GM19099 (cell line): ENCODE data around the gene DOK5.

ENCODE experiments used
- POLR2A ChIP-seq: IDR thresholded peaks from 3 replicates; pipeline ENCODE4 v1.6.1; 2011; ENCODE audit warnings: low read depth; ENCODE audit not compliant: insufficient read length; ENCODE audit errors: extremely low read depth

DOK5 gene

DNA sequence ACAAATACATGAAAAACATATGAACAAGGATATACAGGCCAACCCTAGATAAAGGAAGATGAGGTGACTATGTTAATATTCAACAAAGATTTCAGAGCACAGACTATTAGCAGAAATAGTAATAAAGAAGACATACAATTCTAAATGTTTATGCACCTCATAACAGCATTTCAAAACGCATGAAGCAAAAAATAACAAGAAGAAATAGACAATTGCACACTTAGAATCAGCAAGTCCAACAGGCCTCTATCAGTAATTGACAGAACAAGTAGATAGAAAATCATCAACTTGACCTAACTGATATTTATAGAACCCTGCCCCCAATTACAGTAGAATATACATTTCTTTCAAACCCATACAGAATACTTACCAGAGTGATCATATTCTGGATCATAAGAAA is 11.4 kb upstream of the DOK5 start:
- no peak for TF ChIP-seq POLR2A

DNA sequence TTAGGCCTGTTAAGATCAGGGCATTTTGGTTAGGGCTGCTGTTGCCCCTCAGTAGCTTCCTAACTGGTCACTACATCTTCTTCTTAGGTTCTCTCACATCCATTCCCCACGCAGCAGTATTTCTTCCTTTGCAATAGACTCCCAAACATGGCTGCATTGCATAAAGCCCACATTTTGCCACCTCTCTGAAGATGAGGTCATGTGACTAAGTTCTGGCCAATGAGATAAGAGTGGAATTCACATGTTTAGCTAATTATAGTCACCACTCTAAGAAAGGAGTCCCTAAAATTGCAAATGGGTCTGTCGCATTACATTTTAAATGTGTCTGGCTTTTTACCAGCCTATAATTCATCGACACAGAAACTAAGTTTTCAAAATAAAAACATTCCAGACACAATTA is 9.3 kb upstream of the DOK5 start:
- no peak for TF ChIP-seq POLR2A

- no peak for TF ChIP-seq POLR2A
These were observed 7.8 kb upstream of the DOK5 start for GRCh38 chr20:54467622-54468021.

- no peak for TF ChIP-seq POLR2A
These were observed 7.3 kb upstream of the DOK5 start for GRCh38 chr20:54468082-54468481.

- TF ChIP-seq POLR2A, result no peak
These were observed 6.1 kb upstream of the DOK5 start for GRCh38 chr20:54469293-54469692.

- no peak for TF ChIP-seq POLR2A
These were observed 5.4 kb upstream of the DOK5 start for GRCh38 chr20:54469952-54470351.

GRCh38 chr20:54470697-54471096 is 4.7 kb upstream of the DOK5 start:
- no peak for TF ChIP-seq POLR2A

GRCh38 chr20:54472607-54473006 is 2.8 kb upstream of the DOK5 start:
- TF ChIP-seq POLR2A, result no peak

- TF ChIP-seq POLR2A, result no peak
These were observed 2.1 kb upstream of the DOK5 start for GRCh38 chr20:54473340-54473739.

DNA sequence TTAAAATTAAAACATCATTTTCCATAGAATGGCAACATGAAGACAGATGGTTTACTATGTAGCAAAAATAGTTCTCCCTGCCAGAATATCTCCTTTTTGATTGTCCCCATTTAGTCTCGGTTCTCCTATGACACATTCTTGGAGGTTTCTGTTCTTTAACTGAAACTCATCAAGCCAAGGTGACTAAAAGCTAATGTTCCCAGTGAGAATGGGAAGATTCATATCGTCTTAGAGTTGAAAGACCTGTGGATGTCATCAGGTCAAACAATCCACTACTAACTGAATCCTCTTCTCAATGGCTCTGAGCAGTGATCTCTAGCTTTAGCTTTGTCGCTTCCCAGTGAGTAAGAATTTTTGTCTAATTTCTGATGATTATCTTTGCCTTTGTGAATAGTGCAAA is 1.3 kb upstream of the DOK5 start:
- no peak for TF ChIP-seq POLR2A

GRCh38 chr20:54474866-54475265 is 527 bp upstream of the DOK5 start:
- TF ChIP-seq POLR2A, result no peak

GRCh38 chr20:54476169-54477009 is 996 bp downstream of the DOK5 start:
- TF ChIP-seq POLR2A, result no peak

DNA sequence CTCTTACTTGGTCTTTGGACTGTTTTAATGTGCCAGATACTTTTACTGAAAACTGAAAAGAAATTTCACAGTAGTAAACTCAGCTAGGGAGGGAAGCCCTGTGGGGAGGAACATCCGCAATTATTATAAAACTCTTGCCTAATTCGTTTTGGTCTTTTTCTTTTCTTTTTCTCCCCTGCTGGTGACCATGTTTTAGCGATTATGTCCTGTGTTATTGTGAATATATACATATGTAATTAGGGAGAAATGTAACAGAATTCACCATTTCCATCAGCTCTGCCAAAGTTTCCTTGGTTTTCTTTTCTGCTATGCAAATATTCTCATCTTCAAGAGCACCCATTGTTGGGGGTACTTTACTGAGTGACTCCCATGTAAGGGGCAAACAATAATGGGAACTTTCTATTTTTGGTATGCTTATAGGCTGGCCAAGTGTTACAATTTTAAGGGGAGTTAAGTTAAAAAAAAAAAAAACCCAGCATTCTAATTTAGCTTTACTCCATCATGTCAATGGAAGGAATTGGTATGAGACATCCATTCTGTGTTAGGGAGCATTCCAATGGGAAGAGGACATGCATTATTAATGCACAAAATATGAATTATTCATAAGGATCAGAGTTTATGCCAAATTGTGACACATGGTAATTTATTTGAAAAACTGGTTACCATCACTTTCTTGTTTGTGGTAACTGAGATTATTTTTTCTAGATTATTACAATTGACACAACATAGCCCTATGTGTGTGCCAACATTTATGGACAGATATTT is 2.0 kb downstream of the DOK5 start:
- no peak for TF ChIP-seq POLR2A

GRCh38 chr20:54479138-54479906 is 3.9 kb downstream of the DOK5 start:
- no peak for TF ChIP-seq POLR2A

DNA sequence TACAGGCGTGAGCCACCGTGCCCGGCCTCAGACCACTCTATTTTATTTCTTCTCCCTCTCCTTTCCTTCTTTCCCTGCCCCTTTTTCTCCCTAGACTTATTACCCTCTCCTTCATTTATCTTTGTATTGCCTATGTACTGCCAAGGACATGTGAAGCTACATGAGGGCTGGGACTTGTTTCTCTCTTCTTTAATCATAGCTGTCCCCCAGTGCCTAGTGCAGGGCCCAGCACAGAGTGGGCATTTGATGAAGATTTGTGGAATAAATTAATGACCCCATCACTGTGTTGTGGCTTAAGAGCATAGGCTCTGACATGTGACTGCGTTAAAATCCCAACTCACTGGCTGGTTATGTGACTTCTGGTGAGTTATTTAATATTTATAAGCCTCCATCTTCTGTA is 6.0 kb downstream of the DOK5 start:
- TF ChIP-seq POLR2A, result no peak

DNA sequence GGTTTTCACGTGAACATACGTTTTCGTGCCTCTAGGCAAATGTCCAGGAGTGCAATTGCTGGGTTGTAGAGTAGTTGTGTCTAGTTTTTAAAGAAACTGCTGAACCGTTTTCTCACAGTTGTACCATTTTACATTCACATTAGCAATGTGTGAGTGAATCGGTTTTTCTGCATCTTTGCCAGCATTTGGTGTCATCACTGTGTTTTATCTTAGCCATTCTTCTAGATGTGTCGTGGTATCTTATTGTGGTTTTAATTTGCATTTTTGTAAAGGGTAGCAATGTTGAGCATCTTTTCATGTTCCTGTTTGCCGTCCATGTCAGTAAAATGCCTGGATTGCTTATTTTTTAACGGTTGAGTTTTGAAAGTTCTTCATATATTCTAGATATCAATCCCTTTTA is 10.2 kb downstream of the DOK5 start:
- no peak for TF ChIP-seq POLR2A

DNA sequence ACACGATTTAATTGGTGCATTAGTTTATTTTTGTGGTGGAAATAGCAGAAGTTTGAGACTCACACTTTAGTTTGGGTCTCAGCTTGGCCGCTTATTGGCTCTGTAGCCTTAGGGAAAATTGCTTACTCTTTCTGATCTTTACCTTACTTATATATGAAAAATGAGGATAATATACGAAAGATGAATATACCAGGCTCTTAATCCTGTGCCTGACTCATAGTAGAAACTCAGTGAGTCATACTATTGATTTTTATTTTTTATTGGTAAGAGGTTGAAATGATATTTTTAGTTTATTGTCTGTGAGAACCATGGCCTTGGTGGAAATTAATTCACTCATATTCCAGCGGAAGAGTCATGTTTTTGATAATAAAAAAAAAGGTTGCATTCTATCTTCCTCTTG is 11.2 kb downstream of the DOK5 start:
- TF ChIP-seq POLR2A, result no peak
